MM.1S (cell line): ENCODE data around the gene UBTD1.
"Not testable (repeated sequence)": the region's sequence is repeated elsewhere in the genome, so short reads cannot be mapped to it uniquely, and the experiment has no call there.

Experiments used
- DNase-seq: peaks from one replicate; pipeline ENCODE4 v3.0.0-alpha.2; 2015
- H2AFZ ChIP-seq: fragments of 300-600 bp; sonication (generic); 2 replicates; pipeline ENCODE4 v1.6.0; 2016; ENCODE audit warnings: antibody characterized with exemption, low read length
- H3F3A ChIP-seq: fragments of 300-600 bp; sonication (generic); 2 replicates; pipeline ENCODE4 v1.6.1; 2016; ENCODE audit warnings: mild to moderate bottlenecking, antibody characterized with exemption, low read length, moderate library complexity, mixed read lengths; ENCODE audit not compliant: insufficient read depth
- H3K27ac ChIP-seq: fragments of 300-600 bp; sonication (generic); 2 replicates; pipeline ENCODE4 v1.5.1; 2016; ENCODE audit warnings: mild to moderate bottlenecking, low read length
- H3K27me3 ChIP-seq: fragments of 300-600 bp; sonication (generic); replicated peaks from 2 replicates; pipeline ENCODE4 v1.6.0; 2016; ENCODE audit warnings: low read length; ENCODE audit not compliant: insufficient read depth
- H3K36me3 ChIP-seq: fragments of 300-600 bp; sonication (generic); replicated peaks from 2 replicates; pipeline ENCODE4 v1.6.1; 2016; ENCODE audit warnings: mild to moderate bottlenecking, low read length, mixed read lengths; ENCODE audit not compliant: insufficient read depth
- H3K4me1 ChIP-seq: fragments of 300-600 bp; sonication (generic); 2 replicates; pipeline ENCODE4 v1.6.1; 2016; ENCODE audit warnings: low read length, mixed read lengths
- H3K4me2 ChIP-seq: fragments of 300-600 bp; sonication (generic); 2 replicates; pipeline ENCODE4 v1.6.0; 2016; ENCODE audit warnings: low read depth, low read length
- H3K4me3 ChIP-seq: fragments of 300-600 bp; sonication (generic); 2 replicates; pipeline ENCODE4 v1.5.1; 2016; ENCODE audit warnings: low read length, mixed read lengths
- H3K79me2 ChIP-seq: fragments of 300-600 bp; sonication (generic); 2 replicates; pipeline ENCODE4 v1.6.1; 2016; ENCODE audit warnings: mixed run types, low read length, mixed read lengths
- H3K9ac ChIP-seq: fragments of 300-600 bp; sonication (generic); 2 replicates; pipeline ENCODE4 v1.6.1; 2016; ENCODE audit warnings: low read length, mixed read lengths
- H3K9me2 ChIP-seq: fragments of 300-600 bp; sonication (generic); replicated peaks from 2 replicates; pipeline ENCODE4 v1.6.1; 2016; ENCODE audit warnings: mild to moderate bottlenecking, low read length, mixed read lengths; ENCODE audit not compliant: insufficient read depth
- H3K9me3 ChIP-seq: fragments of 300-600 bp; sonication (generic); replicated peaks from 2 replicates; pipeline ENCODE4 v1.6.1; 2016; ENCODE audit warnings: mild to moderate bottlenecking, low read length, mixed read lengths; ENCODE audit not compliant: insufficient read depth
- H4K20me1 ChIP-seq: fragments of 300-600 bp; sonication (generic); 2 replicates; pipeline ENCODE4 v1.6.1; 2016; ENCODE audit warnings: mild to moderate bottlenecking, low read length, moderate library complexity, mixed read lengths; ENCODE audit not compliant: insufficient read depth
- EZH2 ChIP-seq: fragments of 300-600 bp; sonication (generic); optimal IDR thresholded peaks from 2 replicates; pipeline ENCODE3; 2017; ENCODE audit warnings: low read depth, mild to moderate bottlenecking, antibody characterized with exemption, low read length, mixed read lengths
- EZH2phosphoT487 ChIP-seq: fragments of 300-600 bp; sonication (generic); IDR thresholded peaks from 2 replicates; pipeline ENCODE4 v1.6.1; 2018; ENCODE audit warnings: antibody characterized with exemption, low read length
- TF ChIP-seq, protein P1 (sequence below): fragments of 300-600 bp; sonication (generic); IDR thresholded peaks from 2 replicates; pipeline ENCODE4 v1.5.1; 2016; ENCODE audit warnings: antibody characterized with exemption, low read length, mixed read lengths

UBTD1 gene

DNA sequence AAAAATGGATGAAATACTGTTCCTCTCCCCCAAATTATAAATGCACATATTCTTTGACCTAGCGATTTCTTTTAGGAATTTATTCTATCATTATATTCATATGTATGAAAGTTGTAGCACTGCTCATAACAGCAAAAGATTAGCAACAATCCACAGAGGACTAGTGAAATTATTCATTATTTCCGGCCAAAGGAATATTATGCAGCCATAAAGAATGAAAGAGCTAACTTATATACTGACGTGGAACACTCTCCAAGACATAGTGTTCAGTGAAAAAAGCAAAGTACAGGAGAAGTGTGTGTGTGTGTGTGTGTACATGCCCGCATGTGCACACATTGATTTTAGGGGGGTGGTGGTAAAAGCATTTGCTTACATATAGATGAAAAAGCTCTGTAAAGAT is 23.8 kb upstream of the UBTD1 start:
- Histone ChIP-seq H3K9me2 (no peaks in the 10 kb centered on the region), H3K9ac (no peak overlapping the region), H3K27me3 (no peaks in the 10 kb centered on the region), H3K4me1 (peaks cover 9% of the 10 kb centered on the region; the same call in 1 of the 2 replicates), H3K79me2 (peaks cover 7% of the 10 kb centered on the region; the same call in 1 of the 2 replicates), H3K4me2 (no peak overlapping the region), H3K27ac (no peak overlapping the region), H4K20me1 (no peaks in the 10 kb centered on the region; the same call in 1 of the 2 replicates), H3K36me3 (peaks cover 10% of the 10 kb centered on the region), H2AFZ (no peak overlapping the region), H3F3A (peaks cover 3% of the 10 kb centered on the region; the same call in 1 of the 2 replicates), H3K4me3 (no peak overlapping the region), H3K9me3 (no peaks in the 10 kb centered on the region)
- DNase-seq: no peak
- no peak for TF ChIP-seq EZH2

DNA sequence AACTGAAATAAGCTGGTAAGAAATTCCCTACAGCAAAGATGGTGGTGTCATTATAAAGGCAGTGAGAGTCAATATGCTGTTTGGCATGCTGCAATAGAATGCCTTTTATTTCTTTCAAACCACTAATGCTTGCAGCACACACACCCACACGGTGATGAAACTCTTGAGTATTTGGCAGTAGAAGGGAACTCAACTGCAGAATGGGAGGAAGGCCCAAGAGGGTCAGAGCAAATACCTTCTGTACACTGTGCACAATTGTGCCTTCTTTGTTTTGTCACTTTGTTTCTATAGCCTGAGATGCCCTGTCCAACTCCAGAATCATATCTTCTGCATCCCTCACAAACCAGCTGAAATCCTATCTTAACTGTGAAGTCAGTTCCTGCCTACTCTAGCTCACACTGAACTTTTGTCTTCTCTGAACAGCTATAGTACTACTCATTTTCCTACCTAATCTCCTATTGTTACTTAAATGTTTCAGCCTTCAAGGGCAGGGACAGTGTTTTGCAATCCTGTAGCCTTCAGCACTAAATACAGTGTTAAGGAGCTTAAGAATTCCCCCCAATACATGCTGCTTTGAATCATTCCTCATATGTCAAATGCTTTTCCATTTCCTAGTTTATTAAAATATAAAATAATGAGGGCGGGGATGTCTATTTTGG is 22.7 kb upstream of the UBTD1 start:
- DNase-seq: no peak
- H3K36me3 ChIP-seq: peaks cover 10% of the 10 kb centered on the region
- no peaks in the 10 kb centered on the region for H3F3A ChIP-seq
- H3K9me3 ChIP-seq: no peaks in the 10 kb centered on the region
- no peak overlapping the region for H3K4me3 ChIP-seq
- H3K9ac ChIP-seq: no peak overlapping the region
- no peak overlapping the region for H3K27ac ChIP-seq
- no peaks in the 10 kb centered on the region for H3K9me2 ChIP-seq
- H3K4me2 ChIP-seq: no peak overlapping the region
- 0 out of 2 replicates have a peak, but pooled peaks cover 5% of the 10 kb centered on the region for H3K4me1 ChIP-seq
- no peaks in the 10 kb centered on the region for H3K27me3 ChIP-seq
- no peak for TF ChIP-seq EZH2
- TF ChIP-seq EZH2phosphoT487: no peak
- TF ChIP-seq, protein P1, sequence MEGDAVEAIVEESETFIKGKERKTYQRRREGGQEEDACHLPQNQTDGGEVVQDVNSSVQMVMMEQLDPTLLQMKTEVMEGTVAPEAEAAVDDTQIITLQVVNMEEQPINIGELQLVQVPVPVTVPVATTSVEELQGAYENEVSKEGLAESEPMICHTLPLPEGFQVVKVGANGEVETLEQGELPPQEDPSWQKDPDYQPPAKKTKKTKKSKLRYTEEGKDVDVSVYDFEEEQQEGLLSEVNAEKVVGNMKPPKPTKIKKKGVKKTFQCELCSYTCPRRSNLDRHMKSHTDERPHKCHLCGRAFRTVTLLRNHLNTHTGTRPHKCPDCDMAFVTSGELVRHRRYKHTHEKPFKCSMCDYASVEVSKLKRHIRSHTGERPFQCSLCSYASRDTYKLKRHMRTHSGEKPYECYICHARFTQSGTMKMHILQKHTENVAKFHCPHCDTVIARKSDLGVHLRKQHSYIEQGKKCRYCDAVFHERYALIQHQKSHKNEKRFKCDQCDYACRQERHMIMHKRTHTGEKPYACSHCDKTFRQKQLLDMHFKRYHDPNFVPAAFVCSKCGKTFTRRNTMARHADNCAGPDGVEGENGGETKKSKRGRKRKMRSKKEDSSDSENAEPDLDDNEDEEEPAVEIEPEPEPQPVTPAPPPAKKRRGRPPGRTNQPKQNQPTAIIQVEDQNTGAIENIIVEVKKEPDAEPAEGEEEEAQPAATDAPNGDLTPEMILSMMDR: no peak
- no peaks in the 10 kb centered on the region; the same call in 1 of the 2 replicates for H4K20me1 ChIP-seq
- H3K79me2 ChIP-seq: peaks cover 14% of the 10 kb centered on the region; the same call in 1 of the 2 replicates
- no peak overlapping the region for H2AFZ ChIP-seq

DNA sequence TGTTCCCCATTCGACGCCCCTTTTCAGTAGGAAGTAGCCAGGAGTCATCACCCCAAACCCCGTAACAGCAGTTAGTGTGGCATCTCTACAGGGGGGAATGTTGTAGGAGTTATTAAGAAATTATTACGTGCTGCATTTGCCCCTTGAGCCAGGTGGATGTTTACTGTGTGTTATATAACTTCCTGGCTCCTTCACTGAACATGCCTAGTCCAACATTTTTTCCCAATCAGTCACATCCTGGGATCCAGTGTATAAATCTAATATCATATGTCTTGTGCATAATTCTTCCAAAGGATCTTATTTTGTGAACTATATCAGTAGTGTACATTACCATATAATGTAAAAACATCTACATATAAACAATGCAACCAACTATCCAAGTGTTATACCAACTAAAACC is 19.3 kb upstream of the UBTD1 start:
- peaks cover 36% of the 10 kb centered on the region for H3K79me2 ChIP-seq
- H3K4me2 ChIP-seq, DNase-seq, H4K20me1 ChIP-seq, H3F3A ChIP-seq, H3K9ac ChIP-seq, H3K27ac ChIP-seq, H3K4me1 ChIP-seq, H3K27me3 ChIP-seq, H3K9me3 ChIP-seq, H2AFZ ChIP-seq, H3K9me2 ChIP-seq, H3K4me3 ChIP-seq: not testable (repeated sequence)
- peaks cover 10% of the 10 kb centered on the region for H3K36me3 ChIP-seq

DNA sequence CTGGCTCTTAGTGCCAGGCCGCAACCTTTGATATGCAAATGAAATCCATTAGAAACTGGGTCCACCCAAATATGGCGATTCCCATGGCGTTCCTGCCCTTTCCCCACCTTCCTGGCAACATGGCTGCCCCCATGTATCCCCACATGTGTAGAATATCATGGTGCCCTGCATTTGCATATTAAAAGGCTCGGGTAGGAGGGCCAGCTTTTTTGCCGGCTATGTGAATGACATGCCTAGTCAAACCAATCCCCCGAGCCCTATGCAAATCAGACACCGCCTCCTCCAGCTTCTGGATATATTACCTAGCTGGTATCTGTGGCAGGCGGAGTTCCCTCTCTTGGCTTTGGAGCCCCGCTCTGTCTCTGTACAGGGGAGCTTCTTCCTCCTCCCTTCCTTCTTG is 18.8 kb upstream of the UBTD1 start:
- Histone ChIP-seq H3K9me2 (no peaks in the 10 kb centered on the region), H3K79me2 (peaks cover 41% of the 10 kb centered on the region), H3F3A (no peaks in the 10 kb centered on the region), H2AFZ (no peak overlapping the region), H3K27me3 (no peaks in the 10 kb centered on the region), H3K9me3 (no peaks in the 10 kb centered on the region), H4K20me1 (no peaks in the 10 kb centered on the region; the same call in 1 of the 2 replicates), H3K4me3 (no peak overlapping the region), H3K27ac (no peak overlapping the region), H3K36me3 (peaks cover 10% of the 10 kb centered on the region), H3K4me2 (no peak overlapping the region), H3K9ac (no peak overlapping the region), H3K4me1 (0 out of 2 replicates have a peak, but pooled peaks cover 5% of the 10 kb centered on the region)
- TF ChIP-seq, protein P1: no peak
- TF ChIP-seq EZH2phosphoT487 (no peak), EZH2 (no peak)
- DNase-seq: no peak
